Urinary bladder (tissue), 4 donors: ENCODE results near the gene NEK10. TPM values are rescaled to one million over a fixed set of nuclear protein-coding genes. Genes with fewer than 3 reads are reported as not detected.

Experiments
- DNase-seq: peaks from one replicate; pipeline ENCODE4 v3.0.0-alpha.2; 2015; ENCODE audit errors: extremely low spot score
- H3K27ac ChIP-seq: one replicate; pipeline ENCODE4 v1.5.1; 2013; ENCODE audit warnings: low read depth, mild to moderate bottlenecking, moderate library complexity
- H3K36me3 ChIP-seq: one replicate; pipeline ENCODE4 v1.6.1; 2013; ENCODE audit warnings: mild to moderate bottlenecking, moderate library complexity; ENCODE audit not compliant: insufficient read depth
- H3K4me1 ChIP-seq: one replicate; pipeline ENCODE4 v1.6.1; 2013; ENCODE audit warnings: mild to moderate bottlenecking, moderate library complexity; ENCODE audit not compliant: insufficient read depth
- H3K4me3 ChIP-seq: one replicate; pipeline ENCODE4 v1.5.1; 2013; ENCODE audit warnings: low read depth, low read length
- WGBS: extraction: QIAGEN DNeasy Blood & Tissue Kit; methylation state at CpG from one replicate; pipeline ENCODE4 v1.1.7; 2013; 5-methylcytosine and 5-hydroxymethylcytosine counted together
- polyA plus RNA-seq: library from polyadenylated mRNA; stranded (reverse); fragments of 200-250 nt; gene quantifications from one replicate; pipeline ENCODE4 v1.2.3, GENCODE V29; 2013
- total RNA-seq: library from RNA; depleted of rRNA; stranded (reverse); fragments of >200 nt; gene quantifications from one replicate; pipeline ENCODE4 v1.2.3, GENCODE V29; 2014
- donor health status: healthy with polysubstance abuse.
- donor health status: healthy.

NEK10 gene
- total and polyA plus RNA-seq, 2 donors = 2.0 to 7.5 TPM

- Histone ChIP-seq H3K4me3 (no peak overlapping the region), H3K4me1 (no peaks in the 10 kb centered on the region)
- WGBS = 93% methylated on average over 2 of the region's 2 CpGs
Measured at GRCh38 chr3:27281671-27282150, 87.5 kb downstream of the NEK10 start.

DNA sequence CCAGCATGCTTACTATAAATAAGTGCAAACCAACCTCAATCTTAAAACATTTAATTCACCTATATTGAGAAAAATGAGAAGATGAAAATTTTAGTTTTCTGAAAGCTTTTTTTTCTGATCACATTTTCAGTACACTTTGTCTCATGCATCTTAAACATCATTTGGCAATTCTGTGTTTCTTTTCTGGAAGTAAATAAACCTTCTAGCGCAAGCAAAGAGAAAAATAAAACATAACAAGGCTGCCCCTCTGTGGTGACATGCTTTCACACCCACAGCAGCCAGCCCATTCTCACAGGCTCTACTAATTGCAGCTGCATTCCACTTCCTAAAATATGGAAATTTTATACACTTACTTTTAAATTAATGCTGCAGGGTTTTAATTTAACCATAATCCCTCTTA lies 90.1 kb downstream of the NEK10 start:
- Histone ChIP-seq H3K27ac (no peak overlapping the region), H3K4me3 (no peak overlapping the region), H3K4me1 (no peaks in the 10 kb centered on the region), H3K36me3 (no peaks in the 10 kb centered on the region)
- 24% methylated on average over 1 of the region's 1 CpG for WGBS
- DNase-seq = no peak

More at GRCh38 chr3:27281671-27282150, 87.5 kb downstream of the NEK10 start:
- Histone ChIP-seq H3K36me3 (no peaks in the 10 kb centered on the region), H3K27ac (no peak overlapping the region)
- DNase-seq = no peak

DNA sequence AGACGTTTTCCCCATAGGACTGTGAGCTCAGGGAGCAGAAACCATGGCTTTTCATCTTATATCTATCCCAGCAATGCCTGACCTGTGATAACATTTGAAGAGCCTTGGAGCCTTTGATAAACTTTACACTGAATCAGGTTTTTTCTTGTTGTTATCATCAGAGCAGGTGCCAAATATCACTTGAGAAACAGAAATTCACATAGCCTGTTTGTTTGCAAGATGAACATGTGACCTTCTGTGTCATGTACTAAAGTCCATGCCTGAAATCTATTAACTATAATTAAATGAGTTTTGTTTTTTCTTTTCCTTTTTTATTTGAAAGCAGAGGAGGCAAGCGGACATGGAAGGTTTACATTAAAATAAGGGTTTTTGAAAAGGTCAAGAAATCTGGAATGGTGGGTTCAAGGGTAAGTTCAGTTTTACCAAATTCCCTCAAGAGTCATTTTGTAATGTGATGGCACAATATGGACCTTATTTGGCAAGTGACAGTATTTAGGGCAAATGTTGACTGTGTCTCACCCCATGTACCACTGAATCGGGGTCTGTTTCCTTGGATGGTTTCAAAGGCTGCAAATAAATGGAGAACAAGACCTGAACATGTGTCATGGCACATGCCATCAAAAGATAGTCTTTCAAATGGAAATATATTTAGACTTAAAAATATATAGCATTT lies 90.7 kb downstream of the NEK10 start:
- Histone ChIP-seq H3K4me3 (no peak overlapping the region), H3K4me1 (no peaks in the 10 kb centered on the region), H3K27ac (no peak overlapping the region), H3K36me3 (no peaks in the 10 kb centered on the region)
- WGBS = 91% methylated on average over 3 of the region's 3 CpGs
- DNase-seq = no peak

DNA sequence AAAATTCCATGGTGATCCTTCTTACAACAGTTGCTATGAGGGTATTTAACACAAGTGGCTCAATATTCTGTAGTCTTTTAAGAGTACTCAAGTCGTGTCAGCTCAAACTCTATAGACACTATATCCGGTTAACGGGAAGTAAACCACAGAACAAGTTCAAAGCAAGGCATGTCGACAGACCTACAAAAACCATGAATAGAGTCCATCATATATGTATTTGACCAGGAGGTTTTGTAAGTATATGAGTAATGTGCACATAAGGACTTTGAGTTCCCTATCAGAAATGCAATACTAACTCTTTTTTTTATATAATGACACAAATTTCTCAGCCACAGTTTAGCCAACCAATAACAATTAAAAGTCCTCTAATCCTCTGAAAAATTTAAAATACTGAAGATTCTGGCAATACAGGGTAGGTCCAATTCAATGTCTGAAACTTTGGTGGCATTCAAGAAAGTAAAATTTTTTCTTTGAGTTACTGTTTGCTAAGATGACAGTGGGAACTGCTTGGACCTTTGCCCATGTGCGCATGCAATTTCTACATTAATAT lies 93.7 kb downstream of the NEK10 start:
- WGBS = 95% methylated on average over 5 of the region's 5 CpGs
- no peak for DNase-seq
- H3K4me1 ChIP-seq = no peaks in the 10 kb centered on the region
- H3K4me3 ChIP-seq = no peak overlapping the region
- no peaks in the 10 kb centered on the region for H3K36me3 ChIP-seq
- H3K27ac ChIP-seq = no peak overlapping the region

- H3K4me1 ChIP-seq = no peaks in the 10 kb centered on the region
- no peak for DNase-seq
- no peak overlapping the region for H3K27ac ChIP-seq
- H3K36me3 ChIP-seq = no peaks in the 10 kb centered on the region
- H3K4me3 ChIP-seq = no peak overlapping the region
Measured at GRCh38 chr3:27271890-27272289, 97.3 kb downstream of the NEK10 start.

- no peak for DNase-seq
- Histone ChIP-seq H3K27ac (no peak overlapping the region), H3K36me3 (no peaks in the 10 kb centered on the region), H3K4me3 (no peak overlapping the region), H3K4me1 (no peaks in the 10 kb centered on the region)
- WGBS = 69% methylated on average over 1 of the region's 1 CpG
Measured at GRCh38 chr3:27254896-27255295, 114.3 kb downstream of the NEK10 start.

DNA sequence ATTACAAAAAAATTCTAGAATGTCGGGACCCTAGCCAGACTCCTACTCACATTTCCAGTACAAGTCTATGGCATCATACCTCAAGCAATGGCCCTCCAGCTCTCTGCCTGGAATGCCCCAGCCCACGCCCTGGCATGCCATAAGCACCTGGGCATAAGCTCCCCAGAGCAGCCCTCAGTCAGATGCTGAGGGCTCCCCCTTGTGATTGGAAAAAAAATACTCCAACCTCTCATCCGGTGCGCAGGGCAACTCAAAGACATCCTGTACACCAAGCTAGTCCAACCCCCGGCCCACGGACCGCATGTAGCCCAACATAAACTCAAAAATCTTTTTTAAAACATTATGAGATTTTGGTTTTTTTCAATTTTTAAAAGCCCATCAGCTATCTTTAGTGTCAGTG lies 115.4 kb downstream of the NEK10 start:
- no peak for DNase-seq
- Histone ChIP-seq H3K27ac (no peak overlapping the region), H3K36me3 (no peaks in the 10 kb centered on the region), H3K4me3 (no peak overlapping the region), H3K4me1 (no peaks in the 10 kb centered on the region)
- 63% methylated on average over 7 of the region's 7 CpGs for WGBS

DNA sequence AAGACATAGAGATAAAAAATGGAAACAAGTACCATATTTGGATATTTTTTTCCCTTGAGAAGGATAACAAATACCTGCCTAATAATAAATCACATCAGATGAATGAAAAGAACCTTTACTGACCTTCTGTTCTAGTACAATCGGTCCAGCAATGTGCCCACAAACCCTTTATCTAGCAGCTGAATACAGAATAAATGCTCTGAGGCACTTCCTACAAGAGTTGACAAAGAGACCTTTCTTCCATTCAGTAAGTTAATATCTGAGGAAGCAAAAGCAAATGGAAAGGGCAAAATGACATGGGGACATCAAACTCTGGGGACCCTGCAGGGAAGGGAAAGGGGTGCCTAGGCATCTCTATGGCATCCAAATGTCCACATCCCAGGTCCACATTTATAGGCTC lies 115.8 kb downstream of the NEK10 start:
- Histone ChIP-seq H3K36me3 (no peaks in the 10 kb centered on the region), H3K27ac (no peak overlapping the region), H3K4me3 (no peak overlapping the region), H3K4me1 (no peaks in the 10 kb centered on the region)
- DNase-seq = no peak
- WGBS = 68% methylated on average over 1 of the region's 1 CpG

DNA sequence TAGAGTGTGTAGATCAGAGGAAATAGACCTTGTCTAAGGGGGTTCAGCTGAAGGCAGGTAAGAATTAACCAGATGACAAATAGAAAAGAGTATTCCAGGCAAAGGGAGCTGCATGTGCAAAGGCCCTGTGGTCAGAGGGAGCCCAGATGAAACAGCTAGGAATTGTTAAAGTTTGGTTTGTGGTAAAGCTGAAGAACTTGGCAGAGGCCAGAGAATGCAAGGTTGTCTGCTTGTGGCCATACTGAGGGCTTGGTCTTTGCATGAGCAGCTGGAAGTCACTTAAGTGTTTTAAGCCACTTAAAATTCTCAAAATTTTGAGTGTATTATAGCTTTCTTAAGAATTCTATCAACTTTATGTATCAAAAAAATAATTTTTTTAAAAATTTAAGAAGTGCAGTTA lies 116.5 kb downstream of the NEK10 start:
- H3K4me3 ChIP-seq = no peak overlapping the region
- no peaks in the 10 kb centered on the region for H3K4me1 ChIP-seq
- DNase-seq = no peak
- no peaks in the 10 kb centered on the region for H3K36me3 ChIP-seq
- H3K27ac ChIP-seq = no peak overlapping the region

DNA sequence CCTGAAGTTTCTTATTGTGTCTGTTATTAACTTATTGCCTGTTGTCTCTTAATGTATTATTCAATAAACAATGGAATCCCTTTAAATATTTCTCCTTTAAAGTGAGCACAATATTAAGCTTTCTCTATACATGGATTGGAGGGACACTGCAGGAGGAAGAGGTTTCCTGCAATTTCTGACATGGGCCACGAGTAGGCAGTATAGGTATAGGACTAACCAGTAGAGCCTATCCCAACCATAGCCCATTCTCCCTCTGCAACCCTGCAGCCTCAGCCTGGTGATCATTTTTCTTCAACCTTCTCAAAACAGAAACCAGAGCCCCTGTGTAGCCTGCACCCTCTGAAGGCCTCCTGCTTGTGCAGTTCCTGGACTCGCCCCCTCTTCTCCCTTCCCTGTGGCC lies 124.8 kb downstream of the NEK10 start:
- no peaks in the 10 kb centered on the region for H3K4me1 ChIP-seq
- H3K4me3 ChIP-seq = no peak overlapping the region
- no peak overlapping the region for H3K27ac ChIP-seq
- no peaks in the 10 kb centered on the region for H3K36me3 ChIP-seq
- WGBS = 91% methylated on average over 2 of the region's 2 CpGs
- no peak for DNase-seq

DNA sequence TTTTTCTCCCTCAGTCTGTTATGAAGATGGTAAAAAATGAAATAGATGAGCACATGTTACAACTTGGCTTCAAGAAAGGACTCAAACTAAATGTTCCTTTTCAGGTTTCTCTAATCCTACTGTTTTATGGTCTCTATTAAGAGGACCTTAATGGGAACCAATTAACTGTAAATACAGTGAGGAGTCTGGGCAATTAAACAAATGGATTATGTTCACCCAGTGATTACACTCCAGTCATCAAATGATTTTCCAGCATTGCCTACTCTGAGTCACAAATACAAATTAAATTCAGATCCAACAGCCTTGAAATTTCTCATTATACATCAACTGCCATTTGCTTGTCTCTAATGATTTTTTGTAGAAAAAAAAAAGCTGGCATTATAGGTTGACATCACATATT lies 129.2 kb downstream of the NEK10 start:
- no peaks in the 10 kb centered on the region for H3K4me1 ChIP-seq
- DNase-seq = no peak
- no peak overlapping the region for H3K27ac ChIP-seq
- no peaks in the 10 kb centered on the region for H3K36me3 ChIP-seq
- no peak overlapping the region for H3K4me3 ChIP-seq

DNA sequence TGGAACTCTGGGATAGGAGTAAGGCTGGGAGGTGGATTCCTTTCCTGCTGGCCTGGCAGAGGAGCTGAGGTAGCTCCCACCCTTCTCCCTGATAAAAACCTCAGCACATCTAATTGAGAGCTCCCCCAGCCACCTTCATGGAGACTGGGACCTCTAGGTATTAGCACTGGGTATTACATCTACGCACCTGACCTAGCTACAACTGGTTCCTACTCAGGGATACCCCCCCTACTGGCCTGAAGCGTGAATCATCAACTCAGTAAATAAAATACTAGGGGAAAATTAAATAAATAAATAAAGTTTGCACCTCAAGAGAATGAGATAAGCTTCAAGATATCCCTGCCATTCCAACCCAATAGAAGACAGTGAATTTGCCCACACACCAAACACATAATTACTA lies 140.4 kb downstream of the NEK10 start:
- 80% methylated on average over 2 of the region's 2 CpGs for WGBS
- no peaks in the 10 kb centered on the region for H3K4me1 ChIP-seq
- no peak overlapping the region for H3K27ac ChIP-seq
- H3K4me3 ChIP-seq = no peak overlapping the region
- H3K36me3 ChIP-seq = no peaks in the 10 kb centered on the region
- no peak for DNase-seq

DNA sequence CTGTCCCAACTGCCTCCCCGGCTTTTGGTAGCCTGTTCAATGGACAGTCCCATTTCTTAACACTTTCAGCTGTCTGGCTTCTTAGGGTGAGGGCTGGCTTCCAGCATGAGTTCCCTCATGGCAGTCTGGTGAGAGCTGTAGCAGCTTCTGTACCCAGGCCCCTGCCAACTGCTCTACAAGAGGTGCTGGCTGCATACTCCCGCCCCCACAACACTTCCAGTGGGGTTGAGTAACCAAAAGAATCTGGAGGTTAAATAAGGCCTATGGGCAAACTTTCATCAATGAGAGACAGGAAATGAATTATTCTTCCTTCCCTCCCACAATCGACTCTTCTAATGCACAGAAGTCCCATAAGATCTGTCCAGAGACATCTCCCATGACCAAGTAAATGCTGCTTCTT lies 145.0 kb downstream of the NEK10 start:
- no peak for DNase-seq
- H3K4me3 ChIP-seq = no peak overlapping the region
- WGBS = 92% methylated on average over 3 of the region's 3 CpGs
- no peak overlapping the region for H3K27ac ChIP-seq
- H3K4me1 ChIP-seq = no peaks in the 10 kb centered on the region
- H3K36me3 ChIP-seq = no peaks in the 10 kb centered on the region

DNA sequence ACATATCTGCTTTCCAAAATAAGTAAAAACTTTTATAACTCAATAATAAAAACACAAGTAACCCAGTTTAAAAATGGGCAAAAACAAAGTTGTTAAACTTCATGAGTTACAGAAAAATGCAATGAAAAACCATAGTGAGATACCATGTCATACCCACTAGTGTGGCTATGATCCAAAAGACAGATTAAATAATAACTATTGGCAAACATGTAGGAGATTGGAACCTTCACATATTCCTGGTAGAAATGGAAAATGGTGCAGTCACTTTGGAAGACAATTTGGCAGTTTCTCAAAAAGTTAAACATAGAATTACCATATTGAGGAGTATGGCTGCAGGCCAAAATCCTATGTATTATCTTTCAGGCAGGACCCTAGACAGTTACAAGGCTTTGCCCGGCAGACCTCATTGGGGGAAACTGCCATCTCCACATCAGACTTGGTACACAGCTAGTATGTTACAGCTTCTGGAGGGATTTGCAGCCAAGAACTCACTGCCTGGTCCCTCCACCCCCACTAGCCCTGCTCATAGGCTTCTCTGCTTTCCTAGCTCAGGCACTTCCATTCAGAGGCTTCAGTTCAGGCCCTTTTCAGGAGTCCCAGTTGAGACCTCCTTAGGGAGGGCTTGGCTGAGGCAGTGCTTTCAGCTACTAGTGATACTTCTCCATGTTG lies 147.8 kb downstream of the NEK10 start:
- Histone ChIP-seq H3K36me3 (no peaks in the 10 kb centered on the region), H3K27ac (no peak overlapping the region), H3K4me3 (no peak overlapping the region), H3K4me1 (no peaks in the 10 kb centered on the region)
- no peak for DNase-seq
- 32% methylated on average over 1 of the region's 1 CpG for WGBS
